Stimulated activated CD8-positive, alpha-beta memory T cell treated with anti-CD3 and anti-CD28 coated beads, Interleukin-12 subunit alpha, Interleukin-12 subunit beta, amount 100 ng/mL, for 1 hour (primary cell): ENCODE results near the gene COG5.
"Not testable (repeated sequence)": the region's sequence is repeated elsewhere in the genome, so short reads cannot be mapped to it uniquely, and the experiment has no call there.

Experiments
- DNase-seq: peaks from one replicate; pipeline ENCODE4 v3.0.0-alpha.2; 2020; ENCODE audit warnings: low read depth

COG5 gene

GRCh38 chr7:107179326-107180164 lies 384.2 kb downstream of the COG5 start:
- no peak for DNase-seq

GRCh38 chr7:107173691-107174406 lies 389.9 kb downstream of the COG5 start:
- no peak for DNase-seq

- no peak for DNase-seq
Measured at GRCh38 chr7:107173191-107173590, 390.5 kb downstream of the COG5 start.

GRCh38 chr7:107172276-107173032 lies 391.3 kb downstream of the COG5 start:
- DNase-seq = no peak

- DNase-seq = no peak
Measured at GRCh38 chr7:107171496-107171895, 392.2 kb downstream of the COG5 start.

GRCh38 chr7:107170051-107170915 lies 393.4 kb downstream of the COG5 start:
- no peak for DNase-seq

- DNase-seq = peak; percentile 73
Measured at GRCh38 chr7:107169120-107170050, 394.3 kb downstream of the COG5 start.

GRCh38 chr7:107168233-107169119 lies 395.2 kb downstream of the COG5 start, which contains the start of gene HBP1:
TSS of gene HBP1 (plus strand) at chr7:107169003. CDS start at chr7:107179894, 10,891 bp downstream.
- peak; percentile 97 for DNase-seq

GRCh38 chr7:107167483-107168232 lies 396.1 kb downstream of the COG5 start:
- DNase-seq = peak; percentile 40

GRCh38 chr7:107166736-107167426 lies 396.8 kb downstream of the COG5 start:
- no peak for DNase-seq

- no peak for DNase-seq
Measured at GRCh38 chr7:107165341-107165740, 398.4 kb downstream of the COG5 start.

GRCh38 chr7:107164092-107164491 lies 399.6 kb downstream of the COG5 start:
- DNase-seq = no peak

GRCh38 chr7:107162475-107162874 lies 401.2 kb downstream of the COG5 start:
- DNase-seq = no peak

- no peak for DNase-seq
Measured at GRCh38 chr7:107161415-107161814, 402.3 kb downstream of the COG5 start.

GRCh38 chr7:107160389-107160788 lies 403.3 kb downstream of the COG5 start:
- DNase-seq = no peak

GRCh38 chr7:107158028-107158427 lies 405.7 kb downstream of the COG5 start:
- no peak for DNase-seq

GRCh38 chr7:107157091-107157490 lies 406.6 kb downstream of the COG5 start:
- DNase-seq = no peak

- not testable (repeated sequence) for DNase-seq
Measured at GRCh38 chr7:107155726-107156125, 408.0 kb downstream of the COG5 start.
